GM12873 (cell line): ENCODE results near the gene ORM1.

Experiments
- TF ChIP-seq, protein P1 (sequence below): IDR thresholded peaks from 2 replicates; pipeline ENCODE4 v1.5.1; 2012; ENCODE audit warnings: low read depth, mild to moderate bottlenecking, moderate library complexity, low read length, control low read depth; ENCODE audit not compliant: insufficient read depth; ENCODE audit errors: missing control alignments

The ORM1 gene

DNA sequence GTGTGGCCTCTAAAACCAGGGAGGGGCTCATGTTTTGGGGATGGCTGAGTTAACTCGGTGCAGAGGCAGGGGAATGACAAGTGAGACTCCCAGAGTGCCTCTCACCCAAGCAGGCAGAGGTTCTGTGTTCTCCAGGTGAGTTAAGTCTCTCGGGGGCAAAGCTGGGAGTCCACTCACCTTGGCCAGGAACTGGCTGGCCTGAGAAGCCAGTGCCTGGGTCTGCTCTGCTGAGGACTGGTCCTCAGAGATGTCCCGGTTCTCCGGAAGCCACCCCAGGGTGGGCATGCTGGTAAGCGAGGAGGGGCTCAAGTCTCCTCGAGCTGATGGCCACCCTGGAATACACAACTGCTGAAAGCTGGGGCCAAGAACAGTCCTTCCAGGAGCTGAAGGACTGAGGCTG lies 44.5 kb downstream of the ORM1 start:
- TF ChIP-seq, protein P1, sequence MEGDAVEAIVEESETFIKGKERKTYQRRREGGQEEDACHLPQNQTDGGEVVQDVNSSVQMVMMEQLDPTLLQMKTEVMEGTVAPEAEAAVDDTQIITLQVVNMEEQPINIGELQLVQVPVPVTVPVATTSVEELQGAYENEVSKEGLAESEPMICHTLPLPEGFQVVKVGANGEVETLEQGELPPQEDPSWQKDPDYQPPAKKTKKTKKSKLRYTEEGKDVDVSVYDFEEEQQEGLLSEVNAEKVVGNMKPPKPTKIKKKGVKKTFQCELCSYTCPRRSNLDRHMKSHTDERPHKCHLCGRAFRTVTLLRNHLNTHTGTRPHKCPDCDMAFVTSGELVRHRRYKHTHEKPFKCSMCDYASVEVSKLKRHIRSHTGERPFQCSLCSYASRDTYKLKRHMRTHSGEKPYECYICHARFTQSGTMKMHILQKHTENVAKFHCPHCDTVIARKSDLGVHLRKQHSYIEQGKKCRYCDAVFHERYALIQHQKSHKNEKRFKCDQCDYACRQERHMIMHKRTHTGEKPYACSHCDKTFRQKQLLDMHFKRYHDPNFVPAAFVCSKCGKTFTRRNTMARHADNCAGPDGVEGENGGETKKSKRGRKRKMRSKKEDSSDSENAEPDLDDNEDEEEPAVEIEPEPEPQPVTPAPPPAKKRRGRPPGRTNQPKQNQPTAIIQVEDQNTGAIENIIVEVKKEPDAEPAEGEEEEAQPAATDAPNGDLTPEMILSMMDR = no peak

DNA sequence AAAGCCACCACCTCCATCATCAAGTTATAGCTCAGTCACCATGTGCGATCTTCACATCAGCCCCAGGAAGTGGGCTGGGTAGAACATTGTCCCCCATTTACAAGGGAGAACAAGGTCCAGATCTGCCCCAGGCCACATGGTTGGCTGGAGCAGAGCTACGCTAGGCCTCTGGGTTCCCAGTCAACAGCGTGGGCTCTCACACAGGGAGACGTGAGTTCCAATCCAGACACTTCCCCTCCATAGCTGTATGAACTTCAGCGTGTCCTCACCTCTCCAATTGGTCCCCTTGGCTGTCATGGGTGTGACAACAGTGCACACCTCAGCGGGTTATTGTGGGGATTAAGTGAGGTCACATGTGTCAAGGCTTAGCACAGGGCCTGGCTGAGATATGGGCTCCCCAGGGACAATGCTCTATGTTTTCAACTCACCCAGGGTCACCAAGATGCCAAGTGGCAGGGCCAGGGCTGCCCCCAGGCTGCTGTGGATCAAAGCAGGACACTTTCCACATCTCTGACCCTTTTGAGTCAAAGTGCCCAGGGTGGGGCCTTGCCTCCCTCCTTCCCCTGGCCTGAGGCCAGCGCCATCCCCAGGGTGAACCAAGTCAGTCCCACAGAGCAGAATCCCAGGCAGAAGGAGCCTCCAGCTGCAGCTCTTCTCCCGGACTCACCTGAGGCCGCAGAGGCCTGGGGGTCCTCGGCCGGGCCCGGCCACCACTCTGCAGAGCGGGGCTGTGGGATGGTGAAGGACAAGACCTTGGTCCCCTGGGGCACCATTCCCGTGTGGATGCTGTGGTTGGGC lies 45.1 kb downstream of the ORM1 start:
- TF ChIP-seq, protein P1 = no peak

DNA sequence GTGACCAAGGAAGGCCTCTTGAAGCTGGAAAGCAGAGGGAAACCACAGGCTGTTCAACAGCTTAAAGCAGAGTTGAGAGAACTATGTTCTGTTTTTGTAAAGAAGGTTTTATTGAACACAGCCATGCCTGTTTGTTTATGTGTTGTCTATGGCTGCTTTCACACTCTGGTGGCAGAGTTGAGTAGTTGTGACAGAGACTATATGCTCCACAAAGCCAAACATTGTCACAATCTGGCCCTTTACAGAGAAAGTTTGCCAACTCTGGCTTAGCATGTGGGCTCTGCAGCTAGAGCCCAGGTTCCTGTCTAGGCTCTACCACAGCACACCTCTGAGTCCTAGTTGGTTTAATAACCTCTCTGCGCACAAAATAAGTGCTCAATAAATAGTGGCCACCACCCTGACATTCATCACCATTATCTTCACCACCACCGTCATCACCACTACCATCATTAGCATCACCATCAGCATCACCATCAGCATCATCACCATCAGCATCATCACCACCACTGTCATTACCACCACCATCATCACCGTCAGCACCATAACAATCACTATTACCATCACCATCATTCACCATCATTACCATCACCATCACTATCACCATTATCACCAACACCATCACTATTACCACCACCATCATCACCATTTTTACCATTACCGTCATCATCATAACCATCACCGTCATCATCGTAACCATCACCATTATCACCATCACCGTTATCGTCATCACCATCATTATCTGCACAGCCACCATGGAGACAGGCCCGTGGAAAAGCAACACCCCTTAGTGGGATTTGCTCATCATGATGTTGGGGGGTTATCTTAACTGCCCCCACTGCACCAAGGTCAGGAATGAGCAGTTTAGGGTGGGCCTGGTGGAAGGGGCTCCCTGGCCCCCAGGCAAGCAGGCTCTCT lies 46.6 kb downstream of the ORM1 start:
- TF ChIP-seq, protein P1 = no peak

DNA sequence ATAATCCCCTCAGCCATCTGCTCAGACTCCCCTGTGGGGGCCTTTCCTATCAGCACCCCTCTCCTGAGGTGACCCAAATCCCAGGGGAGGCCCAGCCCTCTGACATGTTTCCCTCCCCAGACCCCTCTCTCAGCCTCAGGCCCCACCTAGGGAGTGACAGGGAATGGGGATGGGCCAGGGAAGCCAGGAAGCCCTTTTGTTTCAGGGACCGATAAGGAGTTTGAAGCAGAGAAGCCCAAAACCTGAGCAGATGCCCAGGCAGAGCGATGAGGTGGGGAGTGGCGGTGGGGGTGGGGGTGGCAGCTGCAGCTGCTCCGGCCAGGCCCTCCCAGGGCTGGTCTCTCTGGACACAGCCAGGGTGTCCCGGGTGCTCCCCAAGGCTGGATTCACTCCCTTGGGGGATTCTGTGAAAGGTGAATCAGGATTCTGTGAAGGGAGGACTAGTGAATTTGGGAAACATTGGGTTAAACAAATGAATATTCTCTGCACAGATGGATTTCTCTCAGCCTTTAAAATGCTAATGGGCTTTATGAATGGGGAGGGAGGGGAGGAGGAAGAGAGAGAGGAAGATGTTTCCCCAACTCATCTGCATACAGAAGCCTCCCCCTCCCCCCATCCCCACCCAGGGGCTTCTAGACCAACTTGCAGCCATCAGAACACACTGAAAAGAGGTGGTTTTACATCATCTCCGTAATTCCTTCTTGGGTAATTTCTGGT lies 47.5 kb downstream of the ORM1 start:
- TF ChIP-seq, protein P1 = no peak

DNA sequence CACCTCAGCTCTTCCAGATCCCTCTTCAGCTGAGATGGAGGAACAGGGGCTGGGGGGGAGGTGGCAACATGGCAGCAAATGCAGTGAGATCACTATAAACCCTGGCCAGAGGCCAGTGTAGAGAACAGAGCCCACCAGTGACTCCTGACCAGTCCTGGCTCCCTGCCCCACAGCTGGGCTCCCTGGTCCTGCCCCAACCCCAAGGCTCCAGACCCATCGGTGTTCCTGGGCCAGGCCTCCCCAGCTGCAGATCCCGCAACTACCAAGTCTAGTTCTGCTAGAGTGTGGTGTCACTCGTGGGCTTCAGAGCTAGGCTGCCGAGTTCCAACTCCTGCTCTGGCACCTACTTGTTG lies 48.0 kb downstream of the ORM1 start:
- TF ChIP-seq, protein P1 = no peak

DNA sequence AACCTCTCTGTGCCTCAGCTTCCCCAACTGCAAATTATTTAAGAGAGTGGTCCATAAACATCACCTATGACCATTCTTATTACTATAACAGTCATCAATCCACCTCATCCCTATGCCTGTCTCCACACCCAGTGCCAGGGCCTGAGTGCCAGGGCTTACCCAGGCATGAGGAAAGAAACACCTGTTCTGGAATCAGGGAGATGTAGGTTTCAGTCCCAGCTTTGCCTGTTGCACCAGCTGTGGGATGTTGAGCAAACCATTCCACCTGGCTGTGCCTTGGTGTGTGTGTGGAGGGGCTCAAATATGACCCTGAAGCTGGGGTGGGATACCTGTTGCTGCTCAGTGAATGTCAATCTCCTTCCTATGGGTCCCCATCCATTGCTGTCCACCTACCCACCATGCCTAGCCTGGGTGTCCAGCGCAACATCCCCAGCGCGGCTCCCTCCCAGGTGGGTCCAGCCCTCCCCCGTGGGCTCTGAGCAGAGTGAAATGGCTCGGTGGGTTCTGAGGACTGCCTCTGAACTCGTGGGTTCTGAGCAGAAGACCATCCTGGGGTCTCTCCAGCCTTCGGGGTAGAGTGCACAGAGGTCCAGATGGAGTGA lies 48.5 kb downstream of the ORM1 start:
- TF ChIP-seq, protein P1 = no peak
